KMS-11 (cell line): ENCODE results near the gene PIGQ.

Source experiments
- H2AFZ ChIP-seq: fragments of 200-600 bp; sonication (generic); 2 replicates; pipeline ENCODE4 v1.6.1; 2016; ENCODE audit warnings: antibody characterized with exemption, mixed run types, low read depth
- H3K27ac ChIP-seq: fragments of 200-600 bp; sonication (generic); 2 replicates; pipeline ENCODE4 v1.6.1; 2016; ENCODE audit warnings: mild to moderate bottlenecking, mixed run types
- H3K27me3 ChIP-seq: fragments of 200-600 bp; sonication (generic); 2 replicates; pipeline ENCODE4 v1.6.1; 2017; ENCODE audit warnings: mild to moderate bottlenecking, low read depth, mixed run types, moderate library complexity; ENCODE audit not compliant: insufficient read depth
- H3K36me3 ChIP-seq: fragments of 200-600 bp; sonication (generic); 2 replicates; pipeline ENCODE4 v1.6.1; 2017; ENCODE audit warnings: mild to moderate bottlenecking, mixed run types; ENCODE audit not compliant: insufficient read depth
- H3K4me1 ChIP-seq: fragments of 200-600 bp; sonication (generic); 2 replicates; pipeline ENCODE4 v1.6.1; 2016; ENCODE audit warnings: mild to moderate bottlenecking, low read depth, mixed run types; ENCODE audit not compliant: poor library complexity, severe bottlenecking
- H3K4me2 ChIP-seq: fragments of 200-600 bp; sonication (generic); 2 replicates; pipeline ENCODE4 v1.7.0; 2016; ENCODE audit warnings: mild to moderate bottlenecking, mixed run types
- H3K4me3 ChIP-seq: fragments of 200-600 bp; sonication (generic); IDR thresholded peaks from 2 replicates; pipeline ENCODE4 v1.6.1; 2017; ENCODE audit warnings: low read depth, low read length, mixed read lengths; ENCODE audit not compliant: insufficient read depth
- H3K79me2 ChIP-seq: fragments of 200-600 bp; sonication (generic); 2 replicates; pipeline ENCODE4 v1.6.1; 2016; ENCODE audit warnings: low read depth, mixed run types; ENCODE audit not compliant: insufficient read depth
- H3K9ac ChIP-seq: fragments of 200-600 bp; sonication (generic); 2 replicates; pipeline ENCODE4 v1.6.1; 2016; ENCODE audit warnings: mild to moderate bottlenecking, mixed run types
- H4K20me1 ChIP-seq: fragments of 200-600 bp; sonication (generic); 2 replicates; pipeline ENCODE4 v1.6.1; 2016; ENCODE audit warnings: mild to moderate bottlenecking, mixed run types; ENCODE audit not compliant: insufficient read depth
- TF ChIP-seq, protein P1 (sequence below): fragments of 200-600 bp; sonication (generic); conservative IDR thresholded peaks from 2 replicates; pipeline ENCODE4 v1.6.1; 2017; ENCODE audit warnings: low read depth, mild to moderate bottlenecking, antibody characterized with exemption, low read length, moderate library complexity, mixed read lengths

Gene PIGQ

DNA sequence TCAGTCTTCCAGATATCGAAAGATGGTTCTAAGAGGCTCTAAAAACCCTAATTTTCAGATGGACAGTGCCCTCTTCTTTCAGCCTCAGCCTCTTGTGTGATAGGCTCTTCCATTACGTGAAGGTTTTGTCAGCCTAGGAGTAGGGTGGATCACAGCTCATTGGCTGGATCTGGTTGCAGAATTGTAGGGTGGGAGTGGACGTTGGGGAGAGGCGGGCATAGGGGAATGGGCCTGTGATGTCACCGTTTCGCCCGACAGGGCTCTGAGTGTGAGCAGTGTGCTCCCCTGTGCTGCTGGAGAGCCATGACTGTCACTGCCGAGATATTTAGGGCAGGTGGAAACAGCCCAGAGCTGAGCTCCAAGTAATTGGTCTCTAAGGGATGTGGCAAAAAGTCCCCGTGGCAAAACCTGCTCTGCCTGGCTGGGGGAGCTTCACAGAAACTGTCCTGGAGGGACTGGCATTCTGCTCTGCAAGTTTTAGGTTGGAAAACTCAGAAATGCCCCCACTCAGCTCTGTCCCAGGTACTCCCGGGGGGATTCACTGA, 54.8 kb downstream of the PIGQ start:
- Histone ChIP-seq H3K4me1 (no peaks in the 10 kb centered on the region), H3K27me3 (no peaks in the 10 kb centered on the region), H3K4me2 (no peak overlapping the region), H3K79me2 (no peaks in the 10 kb centered on the region), H4K20me1 (no peaks in the 10 kb centered on the region), H2AFZ (no peak overlapping the region), H3K9ac (no peak overlapping the region), H3K27ac (no peak overlapping the region), H3K4me3 (no peak overlapping the region), H3K36me3 (no peaks in the 10 kb centered on the region)
- TF ChIP-seq, protein P1, sequence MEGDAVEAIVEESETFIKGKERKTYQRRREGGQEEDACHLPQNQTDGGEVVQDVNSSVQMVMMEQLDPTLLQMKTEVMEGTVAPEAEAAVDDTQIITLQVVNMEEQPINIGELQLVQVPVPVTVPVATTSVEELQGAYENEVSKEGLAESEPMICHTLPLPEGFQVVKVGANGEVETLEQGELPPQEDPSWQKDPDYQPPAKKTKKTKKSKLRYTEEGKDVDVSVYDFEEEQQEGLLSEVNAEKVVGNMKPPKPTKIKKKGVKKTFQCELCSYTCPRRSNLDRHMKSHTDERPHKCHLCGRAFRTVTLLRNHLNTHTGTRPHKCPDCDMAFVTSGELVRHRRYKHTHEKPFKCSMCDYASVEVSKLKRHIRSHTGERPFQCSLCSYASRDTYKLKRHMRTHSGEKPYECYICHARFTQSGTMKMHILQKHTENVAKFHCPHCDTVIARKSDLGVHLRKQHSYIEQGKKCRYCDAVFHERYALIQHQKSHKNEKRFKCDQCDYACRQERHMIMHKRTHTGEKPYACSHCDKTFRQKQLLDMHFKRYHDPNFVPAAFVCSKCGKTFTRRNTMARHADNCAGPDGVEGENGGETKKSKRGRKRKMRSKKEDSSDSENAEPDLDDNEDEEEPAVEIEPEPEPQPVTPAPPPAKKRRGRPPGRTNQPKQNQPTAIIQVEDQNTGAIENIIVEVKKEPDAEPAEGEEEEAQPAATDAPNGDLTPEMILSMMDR, result no peak

DNA sequence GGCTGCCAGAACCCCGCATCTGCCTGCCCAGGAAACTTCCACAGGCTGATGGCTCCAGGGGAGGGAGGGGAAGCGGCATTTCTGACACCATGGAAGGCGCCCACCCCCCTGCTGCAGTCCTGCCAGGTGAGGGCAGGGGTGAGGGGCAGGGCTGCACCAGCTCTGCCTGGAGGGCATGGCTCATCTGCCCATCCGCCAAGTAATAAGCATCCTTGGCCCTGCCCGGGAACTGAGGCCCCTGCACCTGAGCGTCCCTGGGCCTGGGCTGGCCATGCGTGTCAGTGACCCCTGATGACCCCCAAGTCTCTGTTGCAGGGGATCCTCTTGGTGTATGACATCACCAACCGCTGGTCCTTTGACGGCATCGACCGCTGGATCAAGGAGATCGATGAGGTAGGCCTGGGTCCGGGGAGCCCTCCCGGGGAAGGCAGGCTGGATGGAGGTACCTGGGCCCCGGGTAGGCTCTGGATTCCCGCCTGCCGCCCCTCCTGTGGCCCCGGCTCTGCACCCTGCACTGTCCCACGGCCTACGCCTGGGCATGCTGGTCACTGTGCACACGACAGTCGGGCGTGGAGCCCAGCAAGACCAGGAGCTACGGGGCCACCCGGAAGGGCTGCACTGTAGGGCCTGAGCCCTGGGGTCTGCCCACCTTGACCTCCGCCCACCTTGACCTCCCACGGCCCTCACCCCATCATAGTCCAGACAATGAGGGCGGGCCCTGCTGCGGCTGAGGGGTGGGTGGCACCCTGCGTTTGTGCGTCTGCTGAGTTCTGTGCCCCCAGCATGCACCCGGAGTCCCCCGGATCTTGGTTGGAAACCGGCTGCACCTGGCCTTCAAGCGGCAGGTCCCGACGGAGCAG, 55.6 kb downstream of the PIGQ start:
- H3K9ac ChIP-seq, result no peak overlapping the region
- H3K36me3 ChIP-seq, result no peaks in the 10 kb centered on the region
- no peak overlapping the region for H3K4me3 ChIP-seq
- no peak overlapping the region for H3K4me2 ChIP-seq
- H3K27me3 ChIP-seq, result no peaks in the 10 kb centered on the region
- H3K27ac ChIP-seq, result no peak overlapping the region
- no peaks in the 10 kb centered on the region for H4K20me1 ChIP-seq
- no peaks in the 10 kb centered on the region for H3K4me1 ChIP-seq
- TF ChIP-seq, protein P1, result no peak
- H3K79me2 ChIP-seq, result no peaks in the 10 kb centered on the region
- no peak overlapping the region for H2AFZ ChIP-seq

DNA sequence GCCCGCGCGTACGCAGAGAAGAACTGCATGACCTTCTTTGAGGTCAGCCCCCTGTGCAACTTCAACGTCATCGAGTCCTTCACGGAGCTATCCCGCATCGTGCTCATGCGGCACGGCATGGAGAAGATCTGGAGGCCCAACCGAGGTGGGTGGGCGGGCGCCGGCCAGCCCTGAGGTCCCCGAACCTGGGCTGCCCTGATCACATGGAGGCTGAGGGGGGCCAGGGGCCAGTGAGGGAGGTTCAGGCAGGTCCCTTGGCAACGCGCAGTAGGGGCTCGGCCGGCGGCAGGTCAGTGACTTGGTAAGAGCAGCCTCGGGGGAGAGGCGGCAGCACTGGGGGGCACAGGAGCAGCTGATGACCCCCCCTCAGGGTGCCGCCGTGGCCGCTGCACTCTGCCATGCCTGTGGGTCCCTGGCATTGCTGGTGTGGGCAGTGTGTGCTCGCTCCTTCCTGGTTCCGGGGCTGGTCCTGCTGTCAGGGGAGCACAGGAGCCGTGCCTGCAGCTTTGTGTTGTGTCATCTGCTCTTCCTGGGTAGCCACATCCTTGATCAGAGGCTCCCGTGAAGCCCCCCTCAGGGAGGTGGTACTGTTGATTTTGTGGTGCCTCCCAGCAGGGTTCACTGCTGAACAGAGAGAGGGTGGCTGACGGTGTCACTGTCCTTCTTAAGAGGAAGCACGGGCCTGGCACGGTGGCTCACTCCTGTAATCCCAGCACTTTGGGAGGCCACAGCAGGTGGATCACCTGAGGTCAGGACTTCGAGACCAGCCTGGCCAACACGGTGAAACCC, 56.4 kb downstream of the PIGQ start:
- Histone ChIP-seq H3K4me1 (no peaks in the 10 kb centered on the region), H3K27me3 (no peaks in the 10 kb centered on the region), H3K4me3 (no peak overlapping the region), H2AFZ (no peak overlapping the region), H3K27ac (no peak overlapping the region), H3K79me2 (no peaks in the 10 kb centered on the region), H3K4me2 (no peak overlapping the region), H3K9ac (no peak overlapping the region), H3K36me3 (no peaks in the 10 kb centered on the region), H4K20me1 (no peaks in the 10 kb centered on the region)
- TF ChIP-seq, protein P1, result no peak

DNA sequence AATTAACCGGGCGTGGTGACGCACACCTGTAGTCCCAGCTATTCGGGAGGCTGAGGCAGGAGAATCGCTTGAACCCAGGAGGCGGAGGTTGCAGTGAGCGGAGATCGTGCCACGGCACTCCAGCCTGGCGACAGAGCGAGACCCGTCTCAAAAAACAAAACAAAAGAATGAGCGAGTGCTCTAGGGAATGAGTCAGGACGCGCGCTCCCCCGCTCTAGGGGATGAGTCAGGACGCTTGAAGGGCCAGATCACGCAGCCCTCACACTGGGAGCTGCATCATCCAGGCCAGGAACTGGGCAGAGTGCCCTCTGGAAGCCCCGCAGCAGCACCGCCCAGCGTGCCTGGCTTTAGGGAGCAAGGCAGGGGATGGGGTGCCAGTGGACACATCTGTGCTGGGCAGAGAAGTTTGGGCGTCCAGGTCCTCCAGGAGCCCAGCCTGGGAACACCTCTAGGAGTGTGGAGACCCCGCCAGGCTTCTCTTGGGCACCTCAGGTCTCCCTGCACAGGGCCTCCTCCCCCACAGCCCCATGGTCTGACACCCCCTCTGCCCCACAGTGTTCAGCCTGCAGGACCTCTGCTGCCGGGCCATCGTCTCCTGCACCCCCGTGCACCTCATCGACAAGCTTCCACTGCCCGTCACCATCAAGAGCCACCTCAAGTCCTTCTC, 57.2 kb downstream of the PIGQ start:
- TF ChIP-seq, protein P1, result no peak
- Histone ChIP-seq H3K27ac (no peak overlapping the region), H3K27me3 (no peaks in the 10 kb centered on the region), H3K4me1 (no peaks in the 10 kb centered on the region), H2AFZ (no peak overlapping the region), H3K79me2 (no peaks in the 10 kb centered on the region), H3K4me3 (no peak overlapping the region), H3K36me3 (no peaks in the 10 kb centered on the region), H3K9ac (no peak overlapping the region), H3K4me2 (no peak overlapping the region), H4K20me1 (no peaks in the 10 kb centered on the region)
